ENCODE results near the gene NOS1.

Gene NOS1

DNA sequence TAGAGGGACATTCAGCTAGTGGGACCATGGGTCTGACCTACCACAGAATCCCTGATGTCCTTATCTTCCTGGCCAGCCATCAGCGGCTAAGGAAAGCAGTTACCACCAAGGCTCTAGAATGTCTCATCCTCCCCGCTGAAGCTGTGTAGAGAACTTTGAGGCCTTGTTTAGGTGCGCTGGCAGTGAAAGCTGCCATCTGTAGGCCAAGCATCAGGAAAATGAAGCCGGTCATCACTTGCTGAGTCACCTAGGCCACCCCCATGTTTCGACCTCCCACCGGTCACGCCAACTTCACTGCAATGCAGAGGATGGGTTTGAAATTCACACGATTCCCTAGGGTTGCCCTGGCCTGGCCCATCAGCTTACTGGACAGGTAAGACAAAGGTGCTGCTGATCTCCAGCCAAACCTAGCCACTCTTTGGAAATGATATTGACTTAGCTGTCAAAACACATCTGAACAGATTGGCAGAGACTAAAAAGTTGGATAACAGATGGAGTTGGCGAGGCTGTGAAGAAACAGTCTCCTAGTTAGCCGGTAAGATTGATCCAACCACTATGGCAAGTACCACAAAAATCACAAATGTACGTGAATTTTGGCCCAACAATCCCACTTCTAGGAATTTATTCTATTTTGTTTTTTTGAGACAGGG is 52.0 kb downstream of the NOS1 start:
- TF ChIP-seq, protein P1, sequence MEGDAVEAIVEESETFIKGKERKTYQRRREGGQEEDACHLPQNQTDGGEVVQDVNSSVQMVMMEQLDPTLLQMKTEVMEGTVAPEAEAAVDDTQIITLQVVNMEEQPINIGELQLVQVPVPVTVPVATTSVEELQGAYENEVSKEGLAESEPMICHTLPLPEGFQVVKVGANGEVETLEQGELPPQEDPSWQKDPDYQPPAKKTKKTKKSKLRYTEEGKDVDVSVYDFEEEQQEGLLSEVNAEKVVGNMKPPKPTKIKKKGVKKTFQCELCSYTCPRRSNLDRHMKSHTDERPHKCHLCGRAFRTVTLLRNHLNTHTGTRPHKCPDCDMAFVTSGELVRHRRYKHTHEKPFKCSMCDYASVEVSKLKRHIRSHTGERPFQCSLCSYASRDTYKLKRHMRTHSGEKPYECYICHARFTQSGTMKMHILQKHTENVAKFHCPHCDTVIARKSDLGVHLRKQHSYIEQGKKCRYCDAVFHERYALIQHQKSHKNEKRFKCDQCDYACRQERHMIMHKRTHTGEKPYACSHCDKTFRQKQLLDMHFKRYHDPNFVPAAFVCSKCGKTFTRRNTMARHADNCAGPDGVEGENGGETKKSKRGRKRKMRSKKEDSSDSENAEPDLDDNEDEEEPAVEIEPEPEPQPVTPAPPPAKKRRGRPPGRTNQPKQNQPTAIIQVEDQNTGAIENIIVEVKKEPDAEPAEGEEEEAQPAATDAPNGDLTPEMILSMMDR (IDR thresholded peaks at IDR 0.05), result no peak
- Histone ChIP-seq H3K4me2 (ENCODE audit: low read length) (no peak overlapping the region), H3K4me1 (no peaks in the 10 kb centered on the region), H3K9me3 (ENCODE audit: control insufficient read depth, low read length) (no peaks in the 10 kb centered on the region), H3K9ac (no peak overlapping the region), H3K79me2 (no peaks in the 10 kb centered on the region), H3K4me3 (ENCODE audit: low read depth, low read length) (no peak overlapping the region), H2AFZ (no peak overlapping the region), H3K36me3 (ENCODE audit: control insufficient read depth, insufficient read depth, low read length) (no peaks in the 10 kb centered on the region), H3K27ac (no peak overlapping the region), H3K27me3 (ENCODE audit: control insufficient read depth, insufficient read depth, low read length) (no peaks in the 10 kb centered on the region)

DNA sequence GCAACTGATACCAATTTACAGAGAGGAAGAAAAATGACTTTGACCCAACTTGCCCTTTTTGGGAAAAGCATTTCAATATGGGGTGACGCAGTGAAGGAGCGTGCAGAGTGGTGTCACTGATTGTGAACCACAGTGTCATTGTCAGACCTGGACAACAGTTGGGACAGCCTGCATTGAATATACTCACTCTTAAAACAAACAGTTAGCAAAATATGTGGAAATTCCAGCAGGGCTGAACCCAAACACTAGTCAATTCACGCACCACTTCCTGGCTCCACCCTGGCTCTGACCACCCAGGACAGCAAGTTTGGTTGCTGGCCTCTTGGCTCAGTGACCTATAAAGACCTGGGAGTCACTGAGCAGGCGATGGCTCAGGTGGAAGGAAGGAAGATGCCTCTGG is 61.3 kb downstream of the NOS1 start:
- no peak overlapping the region for H3K9ac ChIP-seq
- H3K4me3 ChIP-seq (ENCODE audit: low read depth, low read length), result no peak overlapping the region
- H3K4me1 ChIP-seq, result no peaks in the 10 kb centered on the region
- no peak overlapping the region for H2AFZ ChIP-seq
- H3K4me2 ChIP-seq (ENCODE audit: low read length), result no peak overlapping the region
- no peaks in the 10 kb centered on the region for H3K36me3 ChIP-seq (ENCODE audit: control insufficient read depth, insufficient read depth, low read length)
- H3K27ac ChIP-seq, result no peak overlapping the region
- H3K9me3 ChIP-seq (ENCODE audit: control insufficient read depth, low read length), result no peaks in the 10 kb centered on the region
- TF ChIP-seq, protein P1 (IDR thresholded peaks at IDR 0.05), result no peak
- H3K27me3 ChIP-seq (ENCODE audit: control insufficient read depth, insufficient read depth, low read length), result no peaks in the 10 kb centered on the region
- H3K79me2 ChIP-seq, result no peaks in the 10 kb centered on the region

DNA sequence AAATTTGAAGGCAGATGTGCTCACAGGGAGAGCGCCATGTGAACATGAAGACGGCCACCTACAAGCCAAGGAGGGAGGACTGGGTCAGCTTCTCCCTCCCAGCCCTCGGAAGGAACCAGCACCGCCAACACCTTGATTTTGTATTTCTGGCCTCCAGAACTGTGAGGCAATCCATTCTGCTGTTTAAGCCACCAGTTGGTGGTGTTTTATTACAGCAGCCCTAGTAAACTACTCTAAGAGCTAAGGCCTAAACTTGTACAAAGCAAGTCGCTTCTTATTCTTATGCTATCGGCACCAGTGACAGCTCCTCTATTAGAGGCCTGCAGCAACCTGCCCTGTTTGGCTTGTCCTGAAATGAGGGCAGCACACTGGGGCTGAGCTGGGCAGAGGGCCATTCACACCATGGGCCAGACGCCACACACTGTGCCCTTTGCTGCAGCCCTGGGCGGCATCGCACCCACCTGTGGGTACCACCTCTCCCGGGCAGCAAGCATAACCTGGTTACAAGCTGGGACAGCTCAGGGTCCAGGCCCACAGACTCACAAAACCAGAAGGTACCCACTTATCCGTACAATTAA is 62.7 kb downstream of the NOS1 start:
- H3K27ac ChIP-seq, result no peak overlapping the region
- no peak overlapping the region for H3K9ac ChIP-seq
- no peaks in the 10 kb centered on the region for H3K9me3 ChIP-seq (ENCODE audit: control insufficient read depth, low read length)
- TF ChIP-seq, protein P1 (IDR thresholded peaks at IDR 0.05), result no peak
- no peaks in the 10 kb centered on the region for H3K36me3 ChIP-seq (ENCODE audit: control insufficient read depth, insufficient read depth, low read length)
- H3K27me3 ChIP-seq (ENCODE audit: control insufficient read depth, insufficient read depth, low read length), result no peaks in the 10 kb centered on the region
- H3K4me2 ChIP-seq (ENCODE audit: low read length), result no peak overlapping the region
- no peaks in the 10 kb centered on the region for H3K79me2 ChIP-seq
- no peak overlapping the region for H2AFZ ChIP-seq
- H3K4me3 ChIP-seq (ENCODE audit: low read depth, low read length), result no peak overlapping the region
- no peaks in the 10 kb centered on the region for H3K4me1 ChIP-seq

DNA sequence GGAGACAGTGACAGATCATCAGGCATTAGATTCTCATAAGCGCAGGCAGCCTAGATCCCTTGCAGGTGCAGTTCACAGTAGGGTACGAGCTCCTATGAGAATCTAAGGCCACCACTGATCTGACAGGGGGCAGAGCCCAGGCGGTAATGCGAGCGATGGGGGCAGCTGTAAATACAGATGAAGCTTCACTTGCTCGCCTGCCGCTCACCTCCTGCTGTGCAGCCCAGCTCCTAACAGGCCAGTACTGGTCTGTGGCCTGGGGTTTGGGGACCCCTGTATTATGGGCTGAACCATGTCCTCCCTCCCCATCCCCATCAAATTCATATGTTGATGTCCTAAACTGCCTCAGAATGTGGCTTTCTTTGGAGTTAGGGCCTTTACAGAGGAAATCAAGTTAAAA is 63.2 kb downstream of the NOS1 start:
- no peak overlapping the region for H3K9ac ChIP-seq
- no peak overlapping the region for H3K4me3 ChIP-seq (ENCODE audit: low read depth, low read length)
- no peaks in the 10 kb centered on the region for H3K27me3 ChIP-seq (ENCODE audit: control insufficient read depth, insufficient read depth, low read length)
- no peaks in the 10 kb centered on the region for H3K79me2 ChIP-seq
- no peak overlapping the region for H2AFZ ChIP-seq
- H3K4me2 ChIP-seq (ENCODE audit: low read length), result no peak overlapping the region
- no peak overlapping the region for H3K27ac ChIP-seq
- TF ChIP-seq, protein P1 (IDR thresholded peaks at IDR 0.05), result no peak
- H3K9me3 ChIP-seq (ENCODE audit: control insufficient read depth, low read length), result no peaks in the 10 kb centered on the region
- H3K36me3 ChIP-seq (ENCODE audit: control insufficient read depth, insufficient read depth, low read length), result no peaks in the 10 kb centered on the region
- no peaks in the 10 kb centered on the region for H3K4me1 ChIP-seq

DNA sequence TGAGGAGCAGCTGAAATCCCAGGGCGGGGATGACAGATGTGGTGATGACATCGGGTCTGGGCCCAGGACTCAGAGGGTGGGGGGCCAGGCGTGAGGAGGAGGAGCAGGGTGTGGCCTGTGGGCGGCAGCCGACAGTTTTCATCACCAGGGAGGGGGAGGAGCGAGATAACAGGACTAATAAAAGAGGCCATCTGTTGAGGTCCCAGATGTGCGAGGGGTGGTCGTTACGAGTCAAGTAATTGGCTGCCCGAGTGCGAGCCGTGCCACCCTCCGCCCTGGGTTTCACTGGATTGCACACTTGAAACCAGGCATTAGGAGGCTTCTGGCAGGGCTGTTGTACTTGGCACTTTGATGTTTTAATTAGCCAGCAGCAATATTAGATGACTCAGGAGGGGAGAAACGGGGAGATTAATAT is 67.2 kb downstream of the NOS1 start:
- H3K27ac ChIP-seq, result no peak overlapping the region
- no peaks in the 10 kb centered on the region for H3K27me3 ChIP-seq (ENCODE audit: control insufficient read depth, insufficient read depth, low read length)

More for the DNA sequence above, 67.2 kb downstream of the NOS1 start:
- no peak overlapping the region for H3K4me3 ChIP-seq (ENCODE audit: low read depth, low read length)
- no peaks in the 10 kb centered on the region for H3K4me1 ChIP-seq
- no peaks in the 10 kb centered on the region for H3K79me2 ChIP-seq
- H3K9ac ChIP-seq, result no peak overlapping the region
- no peak overlapping the region for H2AFZ ChIP-seq
- H3K36me3 ChIP-seq (ENCODE audit: control insufficient read depth, insufficient read depth, low read length), result no peaks in the 10 kb centered on the region
- TF ChIP-seq, protein P1 (IDR thresholded peaks at IDR 0.05), result no peak
- no peak overlapping the region for H3K4me2 ChIP-seq (ENCODE audit: low read length)
- no peaks in the 10 kb centered on the region for H3K9me3 ChIP-seq (ENCODE audit: control insufficient read depth, low read length)
